ENCODE data around the gene EML3. TPM values are rescaled to one million over a fixed set of nuclear protein-coding genes. Genes with fewer than 3 reads are reported as not detected.

The EML3 gene
- polyA plus RNA-seq, 1 donor (not counting 4 experiments of a cell fraction or from before 2014, with no cell fraction given): 13.6 TPM

GRCh38 chr11:62575156-62575555, 37.4 kb downstream of the EML3 start:
- Histone ChIP-seq H2AFZ (ENCODE audit: control insufficient read depth, low read length) (no peak overlapping the region), H3K79me2 (ENCODE audit: control insufficient read depth, insufficient read depth, low read length) (peaks cover 35% of the 10 kb centered on the region), H3K27ac (ENCODE audit: control insufficient read depth, insufficient read depth, low read length) (peak overlapping the region; percentile 65), H3K4me1 (ENCODE audit: control insufficient read depth, extremely low read depth, insufficient read depth, low read length) (peaks cover 25% of the 10 kb centered on the region), H3K9me1 (ENCODE audit: control insufficient read depth, extremely low read depth, insufficient read depth, low read length) (no peaks in the 10 kb centered on the region), H3K9ac (ENCODE audit: control insufficient read depth, extremely low read depth, insufficient read depth, low read length) (peak overlapping the region; percentile 77), H3K4me3 (ENCODE audit: control insufficient read depth in 2 of 3, extremely low read depth in 1 of 3, insufficient read depth in 2 of 3, low read depth in 1 of 3, low read length in 3 of 3) (peak overlapping the region in 2 of 3 experiments; percentile 63 to 68), H3K9me3 (ENCODE audit: control insufficient read depth, low read depth, low read length) (no peaks in the 10 kb centered on the region), H3K4me2 (ENCODE audit: control insufficient read depth, extremely low read depth, insufficient read depth, low read depth, low read length) (peak overlapping the region; percentile 86), H3K27me3 (ENCODE audit: control insufficient read depth, extremely low read depth, insufficient read depth, low read length) (no peaks in the 10 kb centered on the region), H4K20me1 (ENCODE audit: control insufficient read depth, extremely low read depth, insufficient read depth, low read length) (peaks cover 9% of the 10 kb centered on the region), H3K36me3 (ENCODE audit: control insufficient read depth in 2 of 2, extremely low read depth in 1 of 2, insufficient read depth in 2 of 2, low read length in 2 of 2) (peaks cover 23 to 46% of the 10 kb centered on the region in 2 experiments)
- DNase-seq (ENCODE audit: low read depth, low spot score): no peak
- TF ChIP-seq EZH2 (IDR thresholded peaks at IDR 0.05; ENCODE audit: low read length): no peak
- TF ChIP-seq, protein P1, sequence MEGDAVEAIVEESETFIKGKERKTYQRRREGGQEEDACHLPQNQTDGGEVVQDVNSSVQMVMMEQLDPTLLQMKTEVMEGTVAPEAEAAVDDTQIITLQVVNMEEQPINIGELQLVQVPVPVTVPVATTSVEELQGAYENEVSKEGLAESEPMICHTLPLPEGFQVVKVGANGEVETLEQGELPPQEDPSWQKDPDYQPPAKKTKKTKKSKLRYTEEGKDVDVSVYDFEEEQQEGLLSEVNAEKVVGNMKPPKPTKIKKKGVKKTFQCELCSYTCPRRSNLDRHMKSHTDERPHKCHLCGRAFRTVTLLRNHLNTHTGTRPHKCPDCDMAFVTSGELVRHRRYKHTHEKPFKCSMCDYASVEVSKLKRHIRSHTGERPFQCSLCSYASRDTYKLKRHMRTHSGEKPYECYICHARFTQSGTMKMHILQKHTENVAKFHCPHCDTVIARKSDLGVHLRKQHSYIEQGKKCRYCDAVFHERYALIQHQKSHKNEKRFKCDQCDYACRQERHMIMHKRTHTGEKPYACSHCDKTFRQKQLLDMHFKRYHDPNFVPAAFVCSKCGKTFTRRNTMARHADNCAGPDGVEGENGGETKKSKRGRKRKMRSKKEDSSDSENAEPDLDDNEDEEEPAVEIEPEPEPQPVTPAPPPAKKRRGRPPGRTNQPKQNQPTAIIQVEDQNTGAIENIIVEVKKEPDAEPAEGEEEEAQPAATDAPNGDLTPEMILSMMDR (optimal IDR thresholded peaks at IDR 0.05 in 1 of 3, IDR thresholded peaks at IDR 0.05 in 1 of 3, conservative IDR thresholded peaks at IDR 0.05 in 1 of 3; ENCODE audit: extremely low read depth in 1 of 3, insufficient read depth in 2 of 3, low read length in 3 of 3): no peak
- no peak for FAIRE-seq
- dilution Hi-C loops (cut with MboI; ENCODE audit: extremely low pct_ligation_motif_present, low sequenced_read_pairs): no loop called here

DNA sequence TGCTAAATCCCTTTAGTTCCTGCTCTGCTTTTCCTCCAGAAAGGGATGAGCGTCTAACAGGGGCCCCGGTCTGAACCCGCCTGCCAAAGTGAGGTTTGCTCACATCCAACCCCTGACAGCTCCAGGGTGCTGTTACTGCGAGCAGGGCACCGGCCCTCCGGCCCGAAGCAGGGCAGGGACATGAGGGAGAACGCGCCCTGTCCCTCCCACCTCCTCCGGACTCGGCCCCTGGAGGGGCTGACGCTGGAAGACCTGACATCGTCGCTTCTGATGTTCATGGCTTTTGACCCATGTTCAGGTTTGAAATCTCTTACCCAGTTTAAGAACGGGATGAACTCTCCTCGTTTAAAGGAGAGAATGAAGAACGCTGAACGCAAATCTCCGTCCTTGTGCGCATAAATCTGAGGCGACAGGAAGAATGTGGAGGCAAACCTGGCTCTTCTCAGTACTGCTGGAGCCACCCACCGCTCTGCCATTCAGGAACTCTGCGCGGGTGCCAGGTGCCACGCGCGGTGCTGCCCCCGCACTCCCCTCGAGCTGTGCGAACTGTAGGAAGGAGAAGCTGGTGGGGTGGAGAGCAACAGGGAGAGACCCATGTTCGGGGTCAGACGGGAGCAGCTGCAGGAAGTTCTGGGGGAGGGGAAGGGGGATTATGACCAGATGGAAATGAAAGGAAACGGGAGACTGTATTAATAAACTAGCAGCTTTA, 38.1 kb downstream of the EML3 start:
- H3K4me2 ChIP-seq (ENCODE audit: control insufficient read depth, extremely low read depth, insufficient read depth, low read depth, low read length): peak overlapping the region; percentile 86
- peaks cover 10% of the 10 kb centered on the region for H4K20me1 ChIP-seq (ENCODE audit: control insufficient read depth, extremely low read depth, insufficient read depth, low read length)
- peak overlapping the region; percentile 65 for H3K27ac ChIP-seq (ENCODE audit: control insufficient read depth, insufficient read depth, low read length)
- TF ChIP-seq, protein P1 (optimal IDR thresholded peaks at IDR 0.05 in 1 of 3, IDR thresholded peaks at IDR 0.05 in 1 of 3, conservative IDR thresholded peaks at IDR 0.05 in 1 of 3; ENCODE audit: extremely low read depth in 1 of 3, insufficient read depth in 2 of 3, low read length in 3 of 3): no peak
- TF ChIP-seq EZH2 (IDR thresholded peaks at IDR 0.05; ENCODE audit: low read length): no peak
- peaks cover 25% of the 10 kb centered on the region for H3K4me1 ChIP-seq (ENCODE audit: control insufficient read depth, extremely low read depth, insufficient read depth, low read length)
- peak overlapping the region; percentile 77 for H3K9ac ChIP-seq (ENCODE audit: control insufficient read depth, extremely low read depth, insufficient read depth, low read length)
- peak overlapping the region; percentile 39 to 68 (median 63) for H3K4me3 ChIP-seq (ENCODE audit: control insufficient read depth in 2 of 3, extremely low read depth in 1 of 3, insufficient read depth in 2 of 3, low read depth in 1 of 3, low read length in 3 of 3)
- dilution Hi-C loops (cut with MboI; ENCODE audit: extremely low pct_ligation_motif_present, low sequenced_read_pairs): no loop called here
- no peaks in the 10 kb centered on the region for H3K27me3 ChIP-seq (ENCODE audit: control insufficient read depth, extremely low read depth, insufficient read depth, low read length)
- DNase-seq (ENCODE audit: low read depth, low spot score) (no peak), FAIRE-seq (no peak)
- peaks cover 2% of the 10 kb centered on the region for H3K9me1 ChIP-seq (ENCODE audit: control insufficient read depth, extremely low read depth, insufficient read depth, low read length)
- peaks cover 23 to 51% of the 10 kb centered on the region in 2 experiments for H3K36me3 ChIP-seq (ENCODE audit: control insufficient read depth in 2 of 2, extremely low read depth in 1 of 2, insufficient read depth in 2 of 2, low read length in 2 of 2)
- peaks cover 41% of the 10 kb centered on the region for H3K79me2 ChIP-seq (ENCODE audit: control insufficient read depth, insufficient read depth, low read length)
- H3K9me3 ChIP-seq (ENCODE audit: control insufficient read depth, low read depth, low read length): no peaks in the 10 kb centered on the region
- H2AFZ ChIP-seq (ENCODE audit: control insufficient read depth, low read length): peak overlapping the region; percentile 45

All from keratinocyte (primary cell).